Femur (tissue), 1 donor: ENCODE measurements around the gene USP11.
"Not testable (repeated sequence)": the region's sequence is repeated elsewhere in the genome, so short reads cannot be mapped to it uniquely, and the experiment has no call there.

Experiments
- DNase-seq: peaks from one replicate; pipeline ENCODE4 v3.0.0-alpha.2; 2017

Gene USP11

GRCh38 chrX:47248576-47248975 lies 15.8 kb downstream of the USP11 start:
- DNase-seq: no peak

- no peak for DNase-seq
These were observed 17.2 kb downstream of the USP11 start for GRCh38 chrX:47250017-47250347.

GRCh38 chrX:47257620-47258019 lies 24.8 kb downstream of the USP11 start:
- DNase-seq: not testable (repeated sequence)

- DNase-seq: no peak
These were observed 31.8 kb downstream of the USP11 start for GRCh38 chrX:47264483-47265173.

GRCh38 chrX:47266643-47267042 lies 33.8 kb downstream of the USP11 start:
- DNase-seq: no peak

- no peak for DNase-seq
These were observed 39.2 kb downstream of the USP11 start for GRCh38 chrX:47272013-47272408.

GRCh38 chrX:47273011-47273730 lies 40.4 kb downstream of the USP11 start:
- DNase-seq: no peak

- no peak for DNase-seq
These were observed 45.9 kb downstream of the USP11 start for GRCh38 chrX:47278691-47279090.

- peak; percentile 75 for DNase-seq
These were observed 50.4 kb downstream of the USP11 start for GRCh38 chrX:47283015-47283771.

- DNase-seq: not testable (repeated sequence)
These were observed 51.8 kb downstream of the USP11 start for GRCh38 chrX:47284616-47285015.

GRCh38 chrX:47285836-47286320 lies 53.1 kb downstream of the USP11 start:
- DNase-seq: no peak

- no peak for DNase-seq
These were observed 60.3 kb downstream of the USP11 start for GRCh38 chrX:47293106-47293505.

GRCh38 chrX:47296766-47297365 lies 64.1 kb downstream of the USP11 start:
- DNase-seq: no peak

- DNase-seq: no peak
These were observed 65.1 kb downstream of the USP11 start for GRCh38 chrX:47297874-47298273.
